ENCODE measurements around the gene BEGAIN. TPM values are rescaled to one million over a fixed set of nuclear protein-coding genes. Genes with fewer than 3 reads are reported as not detected.

BEGAIN gene
- total RNA-seq, 1 donor from 2014 or later: 0.79 TPM

- no peak for ATAC-seq
- intact Hi-C loops (cut with micrococcal nuclease): no loop called here
- DNase-seq: no peak
Measured at GRCh38 chr14:100604709-100605108, 17.5 kb upstream of the BEGAIN start.

GRCh38 chr14:100604121-100604501, 16.9 kb upstream of the BEGAIN start:
- no peak for ATAC-seq
- no peak for DNase-seq
- intact Hi-C loops (cut with micrococcal nuclease): no loop called here

- intact Hi-C loops (cut with micrococcal nuclease): no loop called here
- DNase-seq: no peak
- no peak for ATAC-seq
Measured at GRCh38 chr14:100603341-100604120, 16.3 kb upstream of the BEGAIN start.

GRCh38 chr14:100602621-100603230, 15.5 kb upstream of the BEGAIN start:
- intact Hi-C loops (cut with micrococcal nuclease): no loop called here
- DNase-seq (no peak), ATAC-seq (no peak)

- intact Hi-C loops (cut with micrococcal nuclease): no loop called here
- no peak for DNase-seq
- no peak for ATAC-seq
Measured at GRCh38 chr14:100601914-100602313, 14.7 kb upstream of the BEGAIN start.

GRCh38 chr14:100601064-100601463, 13.8 kb upstream of the BEGAIN start:
- ATAC-seq: no peak
- no peak for DNase-seq
- intact Hi-C loops (cut with micrococcal nuclease): no loop called here

- intact Hi-C loops (cut with micrococcal nuclease): no loop called here
- ATAC-seq: no peak
Measured at GRCh38 chr14:100599981-100600380, 12.8 kb upstream of the BEGAIN start.

GRCh38 chr14:100594625-100594951, 7.4 kb upstream of the BEGAIN start:
- DNase-seq (peak; percentile 14), ATAC-seq (no peak)
- intact Hi-C loops (cut with micrococcal nuclease): no loop called here

More at GRCh38 chr14:100599981-100600380, 12.8 kb upstream of the BEGAIN start:
- DNase-seq: no peak

GRCh38 chr14:100593751-100594624, 6.8 kb upstream of the BEGAIN start:
- DNase-seq (peak; percentile 12), ATAC-seq (no peak)
- intact Hi-C loops (cut with micrococcal nuclease): no loop called here

- ATAC-seq: no peak
- no peak for DNase-seq
Measured at GRCh38 chr14:100592972-100593371, 5.8 kb upstream of the BEGAIN start.

GRCh38 chr14:100592461-100592891, 5.3 kb upstream of the BEGAIN start:
- ATAC-seq (no peak), DNase-seq (peak; percentile 19)
- intact Hi-C loops (cut with micrococcal nuclease): no loop called here

More at GRCh38 chr14:100592972-100593371, 5.8 kb upstream of the BEGAIN start:
- intact Hi-C loops (cut with micrococcal nuclease): no loop called here

GRCh38 chr14:100591453-100592371, 4.5 kb upstream of the BEGAIN start:
- intact Hi-C loops (cut with micrococcal nuclease): no loop called here
- no peak for ATAC-seq
- DNase-seq: peak; percentile 20

GRCh38 chr14:100590726-100591452, 3.7 kb upstream of the BEGAIN start:
- ATAC-seq: no peak
- peak; percentile 16 for DNase-seq
- intact Hi-C loops (cut with micrococcal nuclease): no loop called here

- DNase-seq (peak; percentile 2), ATAC-seq (no peak)
- intact Hi-C loops (cut with micrococcal nuclease): no loop called here
Measured at GRCh38 chr14:100589760-100590469, 2.7 kb upstream of the BEGAIN start.

- DNase-seq (peak; percentile 5), ATAC-seq (no peak)
- intact Hi-C loops (cut with micrococcal nuclease): no loop called here
Measured at GRCh38 chr14:100589071-100589759, 2.0 kb upstream of the BEGAIN start.

GRCh38 chr14:100588671-100589070, 1.5 kb upstream of the BEGAIN start:
- intact Hi-C loops (cut with micrococcal nuclease): no loop called here
- ATAC-seq (no peak), DNase-seq (peak; percentile 15)

- intact Hi-C loops (cut with micrococcal nuclease): no loop called here
- DNase-seq (peak; percentile 20), ATAC-seq (no peak)
Measured at GRCh38 chr14:100587763-100588411, 670 bp upstream of the BEGAIN start.
